Lower lobe of right lung (tissue), 2 donors: ENCODE data around the gene ZFAND3. TPM values are rescaled to one million over a fixed set of nuclear protein-coding genes. Genes with fewer than 3 reads are reported as not detected.

Experiments used
- ATAC-seq, 2 donors: fragments of 200-7000 bp; cut with Tn5 transposase; one replicate each; pipeline ENCODE4 v1.9.1; 2020 to 2022; ENCODE audit warnings: mild to moderate bottlenecking in 2 of 2, moderate library complexity in 2 of 2
- DNase-seq: peaks from one replicate; pipeline ENCODE4 v3.0.0-alpha.2; 2020
- H3K27ac ChIP-seq: fragments of 200-600 bp; one replicate; pipeline ENCODE4 v1.8.0; 2022
- H3K27me3 ChIP-seq: fragments of 200-600 bp; one replicate; pipeline ENCODE4 v1.8.0; 2022; ENCODE audit warnings: low read depth
- H3K36me3 ChIP-seq: fragments of 200-600 bp; one replicate; pipeline ENCODE4 v1.8.0; 2022; ENCODE audit warnings: mild to moderate bottlenecking
- H3K4me1 ChIP-seq: fragments of 200-600 bp; one replicate; pipeline ENCODE4 v1.8.0; 2022
- H3K4me3 ChIP-seq: fragments of 200-600 bp; one replicate; pipeline ENCODE4 v1.8.0; 2022; ENCODE audit warnings: mild to moderate bottlenecking
- H3K9me3 ChIP-seq: fragments of 200-600 bp; one replicate; pipeline ENCODE4 v1.8.0; 2022
- intact Hi-C: fragments of 100-400 bp; cut with DNase I; formaldehyde crosslinking; loops from one replicate; pipeline ENCODE4 v1.11.0; 2022
- total RNA-seq: library from RNA; stranded (reverse); fragmentation: NEBNext Ultra II Directional; extraction: Animal tissue kit (Norgen Biotek cat#: 25700); gene quantifications from one replicate; pipeline ENCODE4 v1.2.1, GENCODE V29; 2021
- TF ChIP-seq, protein P1 (sequence below): fragments of 200-600 bp; IDR thresholded peaks from one replicate; pipeline ENCODE4 v1.8.0; 2022; ENCODE audit warnings: antibody characterized with exemption, mild to moderate bottlenecking
- donor health status: DM: no; HTN: yes; CAD: no; lungs with severe emphysema.

ZFAND3 gene
- total RNA-seq, 1 donor from 2014 or later, result 83.3 TPM

DNA sequence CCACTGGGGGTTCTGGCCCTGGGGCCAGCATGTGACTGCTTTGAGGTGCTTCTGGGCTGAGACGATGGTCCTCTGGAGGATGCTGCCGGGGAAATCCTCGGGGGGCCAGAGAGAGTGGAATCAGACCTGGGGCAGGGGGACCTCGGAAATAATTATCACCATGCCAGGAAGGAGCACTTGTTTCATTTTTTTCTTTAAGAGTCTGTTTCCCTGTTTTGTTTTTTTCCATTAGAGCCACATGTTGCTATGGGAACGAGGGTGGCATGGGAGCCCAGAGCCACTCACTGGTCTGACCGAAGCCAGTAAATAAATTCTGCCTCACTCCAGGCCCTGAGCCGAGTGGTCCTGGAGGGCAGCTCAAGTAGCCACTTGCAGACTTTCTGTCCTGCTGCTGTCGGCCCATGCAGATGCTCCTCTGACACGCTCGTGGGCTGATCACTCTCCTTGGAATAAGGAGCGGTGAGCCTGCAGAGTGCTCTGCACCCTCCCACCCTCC is 365.1 kb downstream of the ZFAND3 start:
- no peaks in the 10 kb centered on the region for H3K27me3 ChIP-seq
- DNase-seq (no peak), ATAC-seq (peak in 1 of 2 donors; percentile 30)
- no peak overlapping the region for H3K4me3 ChIP-seq
- H3K4me1 ChIP-seq, result no peaks in the 10 kb centered on the region
- peaks cover 4% of the 10 kb centered on the region for H3K36me3 ChIP-seq
- H3K27ac ChIP-seq, result no peak overlapping the region
- TF ChIP-seq, protein P1, sequence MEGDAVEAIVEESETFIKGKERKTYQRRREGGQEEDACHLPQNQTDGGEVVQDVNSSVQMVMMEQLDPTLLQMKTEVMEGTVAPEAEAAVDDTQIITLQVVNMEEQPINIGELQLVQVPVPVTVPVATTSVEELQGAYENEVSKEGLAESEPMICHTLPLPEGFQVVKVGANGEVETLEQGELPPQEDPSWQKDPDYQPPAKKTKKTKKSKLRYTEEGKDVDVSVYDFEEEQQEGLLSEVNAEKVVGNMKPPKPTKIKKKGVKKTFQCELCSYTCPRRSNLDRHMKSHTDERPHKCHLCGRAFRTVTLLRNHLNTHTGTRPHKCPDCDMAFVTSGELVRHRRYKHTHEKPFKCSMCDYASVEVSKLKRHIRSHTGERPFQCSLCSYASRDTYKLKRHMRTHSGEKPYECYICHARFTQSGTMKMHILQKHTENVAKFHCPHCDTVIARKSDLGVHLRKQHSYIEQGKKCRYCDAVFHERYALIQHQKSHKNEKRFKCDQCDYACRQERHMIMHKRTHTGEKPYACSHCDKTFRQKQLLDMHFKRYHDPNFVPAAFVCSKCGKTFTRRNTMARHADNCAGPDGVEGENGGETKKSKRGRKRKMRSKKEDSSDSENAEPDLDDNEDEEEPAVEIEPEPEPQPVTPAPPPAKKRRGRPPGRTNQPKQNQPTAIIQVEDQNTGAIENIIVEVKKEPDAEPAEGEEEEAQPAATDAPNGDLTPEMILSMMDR, result no peak
- intact Hi-C loops, result no loop called here
- H3K9me3 ChIP-seq, result no peaks in the 10 kb centered on the region

DNA sequence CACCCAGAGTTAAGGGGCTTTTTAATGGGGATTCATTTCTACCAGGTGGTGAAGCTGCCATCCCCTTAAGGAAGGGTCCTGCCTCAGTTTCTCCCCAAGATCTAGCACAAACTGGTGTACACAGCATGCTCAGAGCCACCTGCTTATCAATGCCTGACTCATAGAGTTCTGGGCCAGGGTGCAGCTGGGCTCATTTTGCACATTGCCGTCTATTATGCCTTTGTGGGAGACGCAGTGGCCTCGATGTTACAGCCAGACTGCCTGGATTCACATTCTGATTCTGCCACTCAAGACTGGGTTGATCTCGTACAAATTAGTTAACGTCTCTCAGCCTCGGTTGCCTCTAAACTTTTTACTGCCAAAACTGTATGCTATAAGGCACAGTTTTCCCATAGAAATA is 365.7 kb downstream of the ZFAND3 start:
- Histone ChIP-seq H3K36me3 (peaks cover 4% of the 10 kb centered on the region), H3K9me3 (no peaks in the 10 kb centered on the region), H3K4me3 (no peak overlapping the region), H3K27ac (no peak overlapping the region), H3K27me3 (no peaks in the 10 kb centered on the region), H3K4me1 (no peaks in the 10 kb centered on the region)
- intact Hi-C loops, result no loop called here
- TF ChIP-seq, protein P1, result no peak
- no peak for ATAC-seq
- no peak for DNase-seq

DNA sequence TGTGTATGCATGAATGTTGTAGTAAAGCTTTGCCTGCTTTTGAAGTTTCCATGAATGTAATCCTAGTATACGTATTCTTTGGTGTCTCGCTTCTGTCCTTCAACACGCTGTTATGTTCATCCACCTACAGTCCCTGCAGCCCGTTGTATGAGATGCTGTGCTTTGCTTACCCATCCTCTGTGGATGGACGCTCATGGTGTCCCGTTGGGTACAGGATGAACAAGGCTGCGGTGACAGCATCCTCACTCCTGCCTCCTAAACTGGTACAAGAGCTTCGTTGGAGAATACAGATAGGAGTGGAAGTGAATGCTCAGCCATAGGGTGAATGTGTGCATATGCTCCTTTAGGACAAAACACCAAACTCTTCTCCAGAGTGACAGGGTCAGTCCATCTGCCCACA is 366.2 kb downstream of the ZFAND3 start:
- Histone ChIP-seq H3K27ac (no peak overlapping the region), H3K4me1 (no peaks in the 10 kb centered on the region), H3K9me3 (no peaks in the 10 kb centered on the region), H3K36me3 (peaks cover 4% of the 10 kb centered on the region), H3K27me3 (no peaks in the 10 kb centered on the region), H3K4me3 (no peak overlapping the region)
- DNase-seq, result no peak
- TF ChIP-seq, protein P1, result no peak
- intact Hi-C loops, result no loop called here
- ATAC-seq, result no peak

DNA sequence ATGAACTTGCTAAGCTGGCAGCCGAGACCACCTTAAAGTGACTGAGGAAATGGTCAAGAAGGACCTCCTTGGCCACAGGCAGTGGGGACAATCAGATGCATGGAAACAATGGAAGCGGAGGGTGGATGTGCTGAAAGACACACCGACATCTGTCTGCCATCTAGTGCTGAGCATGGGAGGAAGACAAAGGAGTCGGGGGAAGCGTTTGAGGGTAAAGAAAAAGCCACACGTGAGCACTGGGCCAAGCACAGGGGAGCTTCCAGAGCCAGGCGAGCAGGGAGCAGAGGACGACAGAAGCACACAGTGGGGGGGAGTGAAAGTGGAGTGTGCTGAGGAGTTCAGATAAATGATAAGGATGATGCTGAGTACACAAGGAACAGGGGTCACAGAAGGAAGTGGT is 367.8 kb downstream of the ZFAND3 start:
- Histone ChIP-seq H3K4me3 (no peak overlapping the region), H3K36me3 (peaks cover 7% of the 10 kb centered on the region), H3K27me3 (no peaks in the 10 kb centered on the region), H3K9me3 (no peaks in the 10 kb centered on the region), H3K4me1 (no peaks in the 10 kb centered on the region), H3K27ac (no peak overlapping the region)
- DNase-seq (no peak), ATAC-seq (no peak)
- TF ChIP-seq, protein P1, result no peak
- intact Hi-C loops, result no loop called here

DNA sequence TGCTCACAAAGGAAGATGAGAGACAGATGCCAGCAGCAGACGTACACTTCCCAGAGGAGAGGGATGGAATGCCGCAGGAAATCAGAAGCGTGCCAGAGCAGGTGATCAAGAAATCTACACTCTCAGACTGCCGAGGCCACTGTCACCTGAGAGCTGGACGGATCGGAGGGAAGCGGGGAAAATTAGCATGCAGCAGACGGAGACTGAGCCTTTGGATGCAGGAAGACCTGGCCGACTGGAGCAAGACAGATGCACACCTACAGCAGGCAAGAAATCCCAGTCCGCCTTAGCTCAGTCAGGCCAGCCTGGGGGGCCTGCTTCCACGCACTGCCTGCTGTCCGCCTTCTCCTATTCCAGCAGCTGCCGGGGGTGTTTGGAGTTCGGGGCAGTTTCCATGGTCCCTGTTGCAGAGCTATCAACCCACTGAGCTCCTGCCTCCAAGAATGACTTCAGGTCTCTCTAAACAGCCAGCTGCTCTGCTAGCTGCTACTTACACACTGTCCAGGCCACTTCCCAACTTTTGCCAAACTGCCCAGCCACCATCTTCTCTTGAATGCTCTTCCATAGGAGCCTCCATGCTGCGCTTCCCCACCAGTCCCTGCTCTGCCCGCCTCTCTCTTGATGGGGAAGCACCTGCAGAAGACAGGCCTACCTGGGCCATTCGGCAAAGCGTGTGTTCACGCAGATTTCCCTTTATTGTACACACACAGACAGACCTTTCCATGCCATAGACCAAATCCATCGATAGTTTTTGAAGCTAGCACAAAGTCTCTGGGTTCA is 368.5 kb downstream of the ZFAND3 start:
- Histone ChIP-seq H3K4me3 (no peak overlapping the region), H3K27ac (no peak overlapping the region), H3K9me3 (no peaks in the 10 kb centered on the region), H3K36me3 (peaks cover 8% of the 10 kb centered on the region), H3K4me1 (no peaks in the 10 kb centered on the region), H3K27me3 (no peaks in the 10 kb centered on the region)
- DNase-seq (no peak), ATAC-seq (no peak)
- TF ChIP-seq, protein P1, result no peak
- intact Hi-C loops, result no loop called here
